HG03196 (cell line): ENCODE results near the gene CHMP5.
A peak's percentile ranks its signal among the peaks of the same experiment; 100 is the strongest.

Experiments
- ATAC-seq: cut with Tn5 transposase; IDR thresholded peaks from one replicate; pipeline ENCODE4 v1.9.1; 2021; ENCODE audit not compliant: unreplicated experiment

CHMP5 gene

GRCh38 chr9:33242609-33243134 is 22.2 kb upstream of the CHMP5 start:
- no peak for ATAC-seq

DNA sequence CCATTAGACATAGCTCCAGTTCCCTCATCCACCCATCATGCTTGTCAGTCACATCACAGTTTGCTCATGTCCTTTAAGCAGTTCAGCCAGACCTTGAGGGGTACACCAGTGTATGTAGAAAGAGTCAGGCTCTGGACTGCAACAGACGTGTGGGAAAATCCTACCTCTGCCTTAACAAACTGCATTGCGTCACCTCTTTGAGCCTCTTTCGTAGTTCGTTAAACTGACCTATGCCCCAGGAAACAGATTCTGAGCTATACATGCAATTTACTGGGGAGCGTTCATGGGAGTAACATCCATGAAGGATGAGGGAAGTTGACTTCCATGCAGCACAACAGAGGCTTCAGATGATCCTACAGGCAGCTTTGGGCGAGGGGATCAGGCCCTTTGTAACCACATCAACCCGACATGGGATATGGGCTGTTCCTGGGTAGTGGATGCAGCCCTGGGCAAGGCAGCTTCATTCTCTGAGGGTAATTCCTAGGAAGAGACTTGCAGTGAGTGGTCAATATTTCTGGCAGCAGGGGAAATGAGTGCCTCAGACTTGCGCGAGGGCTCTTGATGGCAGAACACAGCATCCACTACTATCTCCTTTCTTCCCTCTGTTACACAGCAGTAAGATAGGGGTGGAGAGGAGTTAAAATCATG is 20.6 kb upstream of the CHMP5 start:
- no peak for ATAC-seq

DNA sequence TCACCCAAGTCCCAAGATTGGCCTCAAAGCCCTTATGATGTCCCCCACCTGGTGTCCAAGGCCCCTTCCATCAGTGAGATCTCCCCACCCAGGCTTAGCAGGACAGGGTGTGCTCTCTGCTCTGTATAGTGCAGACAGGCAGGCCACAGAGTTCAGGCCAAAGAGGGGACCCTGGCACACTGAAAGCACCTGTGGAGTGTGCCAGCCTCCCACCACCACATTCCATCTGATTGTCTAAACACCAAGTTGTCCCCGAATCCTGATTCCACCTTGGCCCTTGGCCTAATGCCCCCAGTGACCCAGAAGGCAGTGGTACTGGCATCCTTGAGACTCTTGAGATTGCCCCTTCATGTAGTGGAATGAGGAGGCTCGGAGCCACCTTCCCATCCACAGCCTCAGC is 19.5 kb upstream of the CHMP5 start:
- no peak for ATAC-seq

DNA sequence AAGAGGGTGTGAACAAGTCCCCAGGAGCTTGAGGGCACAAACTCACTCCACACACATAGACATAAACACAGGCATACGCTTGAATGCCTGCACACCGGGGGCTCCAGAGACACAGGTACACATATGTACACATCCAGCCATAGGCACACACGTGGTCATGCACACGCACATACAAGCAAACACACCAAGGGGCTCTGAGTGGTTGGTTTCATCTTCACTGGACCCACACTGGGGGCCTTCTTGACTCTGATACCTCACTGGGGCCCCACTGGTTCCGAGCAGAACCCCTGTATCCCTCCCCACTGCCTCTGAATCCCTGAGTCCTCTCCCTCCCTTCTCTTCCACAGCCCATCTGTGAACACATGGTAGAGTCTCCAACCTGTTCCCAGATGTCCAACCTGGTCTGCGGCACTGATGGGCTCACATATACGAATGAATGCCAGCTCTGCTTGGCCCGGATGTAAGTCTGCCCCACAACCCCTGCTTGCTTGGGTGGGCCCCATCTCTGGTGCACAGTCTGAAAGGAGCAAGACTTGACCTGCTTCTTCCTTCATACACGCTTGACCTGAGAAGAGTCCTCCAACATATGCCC is 18.5 kb upstream of the CHMP5 start:
- ATAC-seq = no peak

- no peak for ATAC-seq
Observed at GRCh38 chr9:33248606-33249005, 16.2 kb upstream of the CHMP5 start.

DNA sequence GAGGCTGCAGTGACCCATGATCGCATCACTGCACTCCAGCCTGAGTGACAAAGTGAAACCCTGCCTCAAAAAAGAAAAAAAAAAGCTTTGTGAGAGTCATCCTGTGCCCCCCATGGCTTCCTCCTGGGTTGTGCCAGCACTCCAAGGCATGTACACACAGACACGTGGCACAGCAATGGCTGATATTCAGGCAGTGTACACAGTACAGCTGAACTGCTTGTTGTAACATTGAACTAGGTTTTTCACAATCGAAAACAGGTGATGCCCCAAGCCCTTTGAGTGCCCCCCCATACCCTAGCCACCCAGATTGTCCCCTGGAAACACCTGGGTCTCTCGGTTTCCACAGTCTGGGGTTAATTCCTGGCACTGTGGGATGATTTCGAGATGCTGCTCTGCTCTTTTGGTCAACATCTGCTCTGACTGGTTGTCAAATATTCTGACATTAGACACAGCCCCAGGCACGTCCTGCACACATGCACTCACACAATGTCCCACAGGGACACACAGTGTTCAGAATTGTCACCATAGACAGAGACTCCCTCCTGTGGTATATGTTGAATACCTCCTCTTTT is 15.7 kb upstream of the CHMP5 start:
- ATAC-seq = peak; percentile 50

DNA sequence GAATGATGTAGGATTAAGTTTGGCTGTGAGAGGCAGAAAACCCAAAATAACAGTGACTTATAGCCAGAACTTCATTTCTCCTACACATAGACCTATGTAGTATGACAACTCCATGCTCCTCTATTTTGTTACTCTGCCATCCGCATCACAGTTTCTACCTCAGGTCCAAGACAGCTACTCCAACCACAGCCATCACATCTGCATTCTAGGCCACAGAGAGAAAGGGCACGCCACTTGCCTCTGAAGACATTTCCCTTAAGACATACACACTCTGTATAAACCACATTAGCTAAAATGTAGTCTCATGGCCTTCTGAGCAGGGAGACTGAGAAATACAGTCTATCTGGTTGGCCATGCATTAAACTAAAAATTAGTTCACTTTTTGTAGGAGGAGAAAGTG is 14.9 kb upstream of the CHMP5 start:
- no peak for ATAC-seq

GRCh38 chr9:33250458-33250995 is 14.3 kb upstream of the CHMP5 start:
- ATAC-seq = no peak

GRCh38 chr9:33254211-33254610 is 10.6 kb upstream of the CHMP5 start:
- ATAC-seq = no peak

GRCh38 chr9:33255014-33255413 is 9.8 kb upstream of the CHMP5 start:
- ATAC-seq = no peak

GRCh38 chr9:33255471-33255870 is 9.4 kb upstream of the CHMP5 start:
- no peak for ATAC-seq

DNA sequence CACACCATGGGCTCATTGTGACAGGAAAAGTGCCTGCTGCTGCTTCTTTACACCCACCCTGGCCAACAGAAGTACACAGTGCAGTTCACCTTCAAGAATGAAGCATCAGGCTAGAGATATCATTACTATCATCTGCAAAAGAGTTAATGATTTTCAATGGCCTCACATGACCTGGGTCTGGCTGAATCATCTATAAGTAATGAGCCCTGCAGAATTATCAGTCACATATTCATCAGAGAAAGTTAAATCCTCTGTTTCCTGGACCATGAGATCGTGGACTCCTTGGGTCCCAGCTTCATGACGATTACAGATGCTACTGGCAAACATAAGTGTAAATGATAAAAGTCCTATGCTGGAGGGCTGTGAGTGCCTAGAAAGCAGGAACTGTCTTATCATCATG is 8.6 kb upstream of the CHMP5 start:
- no peak for ATAC-seq

- no peak for ATAC-seq
Observed at GRCh38 chr9:33257276-33257675, 7.6 kb upstream of the CHMP5 start.

DNA sequence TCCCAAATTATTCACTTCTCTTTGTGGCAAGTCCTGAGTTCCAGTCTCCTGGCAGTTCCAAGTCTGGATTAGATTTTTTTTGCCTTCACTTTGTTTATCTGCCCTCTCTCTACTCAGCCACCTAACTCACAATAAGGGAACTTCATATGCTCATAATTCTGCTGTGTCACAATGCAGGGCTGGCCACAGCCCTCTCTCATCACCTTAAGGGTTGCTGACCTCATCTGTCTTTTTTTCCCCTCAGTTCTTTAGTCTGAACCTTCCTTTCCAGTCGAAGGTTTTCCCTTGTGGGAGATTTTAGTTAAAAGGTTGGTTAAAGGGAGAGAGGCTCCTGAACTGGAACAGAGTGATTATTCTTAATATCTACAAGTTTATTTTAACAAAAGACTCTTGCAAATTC is 4.5 kb upstream of the CHMP5 start:
- no peak for ATAC-seq

DNA sequence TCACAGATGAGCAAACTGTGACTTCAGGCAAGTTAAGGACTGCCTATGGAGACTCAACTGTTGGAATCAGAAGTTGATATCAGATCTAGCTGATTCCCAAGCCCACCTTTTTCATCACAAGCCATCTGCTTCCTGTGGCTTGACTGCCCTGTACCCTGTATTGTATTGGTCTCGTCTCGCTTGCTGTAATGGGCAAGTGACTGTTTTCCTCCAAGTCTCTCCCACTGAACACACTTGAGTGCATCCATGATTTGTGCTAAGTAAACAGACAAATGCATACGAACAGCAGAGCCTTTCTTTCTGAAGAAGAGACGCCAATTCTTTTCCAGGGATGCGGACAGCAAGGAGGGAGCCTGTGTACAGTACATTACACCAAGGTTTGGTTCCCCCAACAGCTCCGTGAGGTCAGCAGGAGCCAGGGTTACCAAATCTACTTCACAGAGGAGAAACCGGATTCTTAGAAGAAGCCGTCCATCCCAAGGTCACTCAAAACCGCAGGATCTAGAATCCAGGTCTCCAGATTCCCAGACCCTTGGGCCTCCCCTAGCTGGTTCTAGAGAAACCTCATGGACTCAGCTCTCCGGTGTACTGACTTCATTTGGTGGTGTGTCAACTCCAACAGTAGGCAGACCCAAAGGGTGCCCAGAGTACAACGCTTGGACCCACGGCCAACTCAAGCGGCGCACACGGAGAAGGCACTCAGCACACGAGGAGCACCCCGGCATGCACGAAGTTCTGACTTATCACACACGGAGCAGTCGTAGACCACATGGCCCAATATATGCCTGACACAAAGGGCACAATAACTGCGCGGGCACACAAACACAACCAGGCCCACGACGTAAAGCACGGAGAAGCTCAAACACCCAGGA is 1.5 kb upstream of the CHMP5 start:
- ATAC-seq = no peak

- ATAC-seq = peak; percentile 24
Observed at GRCh38 chr9:33264003-33264472, 811 bp upstream of the CHMP5 start.

DNA sequence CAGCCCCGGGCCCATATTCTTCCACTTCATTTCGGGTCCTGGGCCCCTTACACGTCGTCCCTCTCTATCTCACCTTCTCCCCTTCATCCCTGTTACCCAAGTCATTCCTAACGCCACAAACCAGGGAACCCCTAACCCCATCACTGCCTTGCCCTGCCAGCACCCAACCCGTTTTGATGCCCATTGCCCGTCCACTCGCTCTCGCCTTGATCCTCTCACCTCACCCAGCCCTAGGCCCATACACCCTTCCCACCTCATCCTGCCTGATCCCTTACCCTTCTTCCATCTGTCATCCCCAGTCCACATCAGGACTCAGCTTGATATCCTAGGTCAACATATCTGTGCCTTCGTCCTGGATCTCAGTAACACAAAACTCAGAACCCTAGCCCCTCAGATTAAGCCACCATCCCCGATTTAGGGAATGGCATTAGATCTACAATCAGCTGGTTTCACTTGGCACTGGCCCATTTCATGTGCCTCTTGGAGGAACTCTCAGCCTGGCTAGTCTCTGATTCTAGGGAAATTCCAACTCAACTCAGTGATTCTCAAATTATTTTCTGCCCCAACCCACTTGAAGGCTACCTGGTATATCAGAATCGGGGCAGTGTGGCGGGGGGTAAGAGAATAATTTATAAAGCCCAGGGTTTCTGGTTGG is 489 bp downstream of the CHMP5 start:
- peak; percentile 1 for ATAC-seq

GRCh38 chr9:33267151-33267767 is 2.4 kb downstream of the CHMP5 start:
- no peak for ATAC-seq

- ATAC-seq = no peak
Observed at GRCh38 chr9:33270146-33270545, 5.3 kb downstream of the CHMP5 start.

- no peak for ATAC-seq
Observed at GRCh38 chr9:33272061-33272460, 7.2 kb downstream of the CHMP5 start.
